GF-D8 (cell line): ENCODE data around the gene FFAR2.
"Not testable (repeated sequence)": the region's sequence is repeated elsewhere in the genome, so short reads cannot be mapped to it uniquely, and the experiment has no call there.

Experiments used
- DNase-seq: peaks from one replicate; lab custom pipeline; 2025; lab: John Stamatoyannopoulos, UW

Gene FFAR2

DNA sequence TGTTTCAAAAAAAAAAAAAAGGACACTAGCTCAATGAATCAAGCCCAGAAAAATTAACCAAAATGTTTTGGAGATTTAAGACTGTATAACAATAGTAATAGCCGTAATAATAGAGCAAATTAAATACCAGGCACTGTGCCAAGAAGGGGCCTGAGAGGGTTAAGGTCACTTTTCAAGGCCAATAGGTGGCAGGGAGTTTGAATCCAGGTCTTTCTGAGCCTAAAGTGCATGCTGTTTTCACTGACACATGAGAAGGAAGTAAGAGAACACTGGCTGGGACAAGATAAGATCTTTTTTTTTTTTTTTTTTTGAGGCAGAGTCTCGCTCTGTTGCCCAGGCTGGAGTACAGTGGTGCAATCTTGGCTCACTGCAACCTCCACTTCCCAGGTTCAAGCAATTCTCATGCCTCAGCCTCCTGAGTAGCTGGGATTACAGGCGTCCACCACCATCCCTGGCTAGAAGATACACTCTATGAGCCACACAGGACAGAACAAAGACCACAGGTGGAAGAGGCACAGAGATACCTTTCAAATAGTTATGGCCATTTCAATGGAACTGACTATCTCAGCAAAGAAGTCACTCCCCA, 7.7 kb downstream of the FFAR2 start:
- peak; percentile 36 for DNase-seq

GRCh38 chr19:35457173-35457572, 9.1 kb downstream of the FFAR2 start:
- DNase-seq = no peak

DNA sequence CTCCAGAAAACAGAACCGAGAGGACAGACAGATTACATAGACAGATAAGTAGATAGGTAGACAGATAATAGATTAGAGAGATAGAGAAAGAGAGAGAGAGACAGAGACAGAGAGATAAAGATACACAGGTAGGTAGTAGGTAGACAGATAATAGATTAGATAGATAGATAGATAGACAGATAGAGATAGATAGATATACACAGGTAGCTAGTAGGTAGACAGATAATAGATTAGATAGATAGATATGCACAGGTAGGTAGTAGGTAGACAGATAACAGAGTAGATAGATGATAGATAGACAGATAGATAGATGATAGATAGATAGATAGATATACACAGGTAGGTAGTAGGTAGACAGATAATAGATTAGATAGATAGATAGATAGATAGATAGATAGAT, 10.1 kb downstream of the FFAR2 start:
- DNase-seq = no peak

- DNase-seq = peak; percentile 64
Measured at GRCh38 chr19:35458731-35459391, 10.8 kb downstream of the FFAR2 start.

DNA sequence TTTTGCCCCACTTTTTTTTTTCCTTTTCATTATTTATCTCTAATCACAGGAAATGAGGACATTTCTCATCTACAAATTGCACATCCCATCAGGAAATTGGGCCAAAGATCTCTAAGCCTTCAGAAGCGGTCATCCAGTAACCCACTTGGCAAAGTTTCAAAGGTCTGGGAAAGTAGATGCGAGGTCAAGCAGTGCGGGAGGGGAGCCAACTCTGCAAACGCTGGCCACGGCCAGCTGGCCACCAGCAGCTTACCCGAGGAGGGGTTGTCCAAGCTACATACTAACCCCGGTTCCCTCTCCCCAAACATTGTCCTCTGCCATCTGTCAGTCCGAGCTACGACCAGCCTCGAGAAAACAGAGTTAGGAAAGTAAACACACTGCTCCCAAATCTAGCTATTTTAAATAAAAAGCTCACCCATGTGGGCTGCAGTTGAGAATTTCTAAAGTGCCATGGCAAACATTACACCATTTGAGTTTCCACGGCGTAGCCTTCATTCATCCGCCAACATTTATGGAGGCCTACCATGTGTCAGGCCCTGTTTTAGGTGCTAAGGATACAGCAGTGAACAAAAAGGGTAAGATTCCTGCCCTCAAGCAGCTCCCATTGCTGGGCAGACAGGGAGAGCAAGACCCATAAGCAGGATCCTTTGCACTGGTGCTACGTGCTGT, 11.5 kb downstream of the FFAR2 start:
- peak; percentile 69 for DNase-seq

DNA sequence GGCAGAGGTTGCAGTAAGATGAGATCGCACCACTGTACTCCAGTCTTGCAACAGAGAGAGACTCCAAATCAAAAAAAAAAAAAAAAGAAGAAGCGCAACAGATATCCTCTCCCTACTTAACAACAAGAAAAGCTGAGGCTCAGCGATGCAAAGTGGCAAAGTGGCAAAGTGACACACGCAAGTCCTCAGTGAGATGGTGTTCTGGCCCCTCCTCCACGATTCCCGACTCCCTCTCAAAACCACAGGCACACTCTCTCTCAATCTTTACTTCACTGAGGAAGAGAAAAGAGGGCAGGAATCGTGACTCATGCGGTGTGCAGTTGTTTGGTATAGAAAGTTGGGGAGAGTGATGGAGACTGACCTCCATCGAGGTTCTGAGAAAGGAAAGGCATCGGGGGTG, 12.6 kb downstream of the FFAR2 start:
- DNase-seq = no peak

DNA sequence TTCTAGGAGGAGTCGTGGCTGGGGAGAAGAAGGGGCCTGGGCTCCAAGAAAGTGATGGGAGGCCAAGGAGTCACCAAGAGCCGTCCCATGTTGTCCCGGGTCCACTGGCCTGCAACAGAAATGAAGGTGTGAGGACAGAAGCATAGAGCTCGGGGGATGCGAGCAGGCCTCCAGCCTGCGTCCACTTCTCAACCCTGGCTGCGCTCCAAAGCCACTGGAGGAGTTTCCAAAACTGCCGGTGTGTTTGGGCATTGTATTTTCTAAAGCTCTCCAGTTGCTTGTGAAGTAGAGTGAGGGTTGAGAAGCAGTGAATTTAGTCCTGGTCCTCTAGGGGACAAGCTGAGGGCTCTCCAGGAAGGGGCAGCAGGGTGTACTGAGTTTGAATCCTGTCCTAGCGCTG, 13.0 kb downstream of the FFAR2 start:
- DNase-seq = no peak

DNA sequence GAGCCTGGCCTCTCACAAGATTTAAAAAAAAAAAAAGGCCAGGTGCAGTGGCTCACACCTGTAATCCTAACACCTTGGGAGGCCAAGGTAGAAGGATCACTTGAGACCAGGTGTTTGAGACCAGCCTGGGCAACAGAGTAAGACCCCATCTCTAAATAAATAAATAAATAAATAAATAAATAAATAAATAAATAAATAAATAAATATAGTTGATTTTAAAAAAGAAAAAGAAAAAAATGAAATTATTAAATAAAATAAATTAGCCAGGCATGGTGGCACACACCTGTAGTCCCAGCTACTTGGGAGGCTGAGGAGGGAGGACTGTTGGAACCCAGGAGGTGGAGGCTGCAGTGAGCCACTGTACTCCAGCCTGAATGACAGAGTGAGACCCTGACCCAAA, 13.7 kb downstream of the FFAR2 start:
- not testable (repeated sequence) for DNase-seq

- DNase-seq = peak; percentile 97
Measured at GRCh38 chr19:35462476-35462953, 14.5 kb downstream of the FFAR2 start.

GRCh38 chr19:35462956-35463355, 14.9 kb downstream of the FFAR2 start:
- DNase-seq = not testable (repeated sequence)

DNA sequence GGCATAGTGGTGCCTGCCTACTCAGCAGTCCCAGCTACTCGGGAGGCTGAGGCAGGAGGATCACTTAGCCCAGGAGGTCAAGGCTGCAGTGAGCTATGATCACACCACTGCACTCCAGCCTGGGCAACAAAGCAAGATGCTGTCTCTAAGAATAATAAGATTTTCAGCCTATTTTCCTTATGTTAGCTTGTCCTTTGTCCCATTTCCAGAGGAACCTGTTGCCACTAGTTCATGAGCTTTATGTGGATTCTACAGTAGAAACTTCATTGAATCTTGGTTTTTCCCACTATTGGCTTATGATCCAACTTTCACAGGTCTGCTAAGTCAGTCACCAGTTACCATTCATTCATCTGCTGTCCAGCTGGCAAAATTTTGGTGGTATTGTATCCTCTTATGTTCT, 18.2 kb downstream of the FFAR2 start:
- no peak for DNase-seq

GRCh38 chr19:35468637-35469036, 20.6 kb downstream of the FFAR2 start:
- DNase-seq = peak; percentile 34

DNA sequence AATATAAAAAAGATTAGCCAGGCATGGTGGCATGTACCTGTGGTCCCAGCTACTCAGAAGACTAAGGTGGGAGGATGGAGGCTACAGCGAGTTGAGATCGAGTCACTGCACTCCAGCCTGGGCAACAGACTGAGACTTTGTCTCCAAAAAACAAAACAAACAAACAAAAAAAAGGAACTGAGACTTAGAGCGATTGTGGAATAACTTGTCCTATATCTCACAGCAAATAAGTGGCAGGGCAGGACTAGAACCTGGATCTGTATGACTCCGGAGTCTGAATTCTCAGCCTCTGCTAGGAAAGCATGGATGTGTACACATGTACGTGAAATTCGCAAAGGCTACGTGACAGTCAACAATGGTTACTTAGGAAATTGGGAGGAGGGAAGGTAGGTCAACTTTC, 22.1 kb downstream of the FFAR2 start:
- DNase-seq = no peak

DNA sequence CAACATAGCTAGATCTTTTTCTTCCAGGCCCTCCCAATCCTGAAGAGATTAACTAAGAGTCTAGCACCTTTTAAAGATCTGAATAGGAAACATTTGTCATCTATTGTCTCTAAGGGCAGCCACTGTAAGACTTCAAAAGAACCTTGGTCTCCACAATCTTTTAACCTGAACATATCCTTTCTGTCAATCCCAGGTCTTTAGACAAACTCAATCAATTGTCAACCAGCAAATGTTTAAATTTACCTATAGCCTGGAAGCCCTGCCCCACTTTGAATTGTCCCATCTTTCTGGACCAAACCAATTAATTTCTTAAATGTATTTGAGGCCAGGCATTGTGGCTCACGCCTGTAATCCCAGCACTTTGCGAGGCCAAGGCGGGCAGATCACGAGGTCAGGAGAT, 23.0 kb downstream of the FFAR2 start:
- DNase-seq = not testable (repeated sequence)

DNA sequence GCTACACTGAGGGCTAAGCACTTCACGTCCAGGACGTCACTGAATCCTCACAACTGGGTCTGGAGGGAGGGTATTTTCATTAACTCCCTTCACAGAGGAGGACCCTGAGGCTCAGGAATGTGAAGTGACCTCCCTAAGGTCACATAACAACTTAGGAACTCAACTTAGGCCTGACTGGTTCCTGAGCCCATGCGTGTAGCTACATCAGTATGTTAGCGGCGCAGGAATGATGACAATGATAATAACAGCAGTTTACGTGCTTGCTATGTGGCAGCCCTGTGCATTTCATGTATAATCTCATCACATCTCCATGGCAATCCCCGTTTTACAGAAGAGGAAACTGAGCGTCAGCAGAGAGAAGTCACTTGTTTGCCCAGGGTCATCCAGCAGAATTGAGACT, 23.9 kb downstream of the FFAR2 start:
- no peak for DNase-seq

GRCh38 chr19:35474104-35474503, 26.0 kb downstream of the FFAR2 start:
- no peak for DNase-seq

GRCh38 chr19:35474594-35474993, 26.5 kb downstream of the FFAR2 start:
- not testable (repeated sequence) for DNase-seq

DNA sequence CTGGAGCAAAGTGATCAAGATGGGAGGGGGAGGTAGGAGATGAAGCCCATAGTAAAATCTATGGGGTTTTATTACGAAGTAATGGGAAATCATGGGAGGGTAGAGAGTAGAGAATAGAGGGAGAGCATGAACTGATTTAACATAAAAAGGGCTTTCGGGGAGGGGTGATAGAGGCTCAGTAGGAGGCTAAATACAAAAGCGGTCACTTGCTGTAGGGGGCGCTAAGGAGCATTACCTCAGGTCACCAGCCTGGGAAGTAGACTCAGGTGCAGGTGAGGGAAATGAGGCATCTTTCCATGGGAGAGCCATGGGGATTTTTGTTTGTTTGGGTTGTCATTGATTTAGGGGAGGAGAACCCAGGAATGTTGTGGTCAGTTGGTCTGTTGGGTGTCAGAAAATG, 28.1 kb downstream of the FFAR2 start:
- DNase-seq = no peak

DNA sequence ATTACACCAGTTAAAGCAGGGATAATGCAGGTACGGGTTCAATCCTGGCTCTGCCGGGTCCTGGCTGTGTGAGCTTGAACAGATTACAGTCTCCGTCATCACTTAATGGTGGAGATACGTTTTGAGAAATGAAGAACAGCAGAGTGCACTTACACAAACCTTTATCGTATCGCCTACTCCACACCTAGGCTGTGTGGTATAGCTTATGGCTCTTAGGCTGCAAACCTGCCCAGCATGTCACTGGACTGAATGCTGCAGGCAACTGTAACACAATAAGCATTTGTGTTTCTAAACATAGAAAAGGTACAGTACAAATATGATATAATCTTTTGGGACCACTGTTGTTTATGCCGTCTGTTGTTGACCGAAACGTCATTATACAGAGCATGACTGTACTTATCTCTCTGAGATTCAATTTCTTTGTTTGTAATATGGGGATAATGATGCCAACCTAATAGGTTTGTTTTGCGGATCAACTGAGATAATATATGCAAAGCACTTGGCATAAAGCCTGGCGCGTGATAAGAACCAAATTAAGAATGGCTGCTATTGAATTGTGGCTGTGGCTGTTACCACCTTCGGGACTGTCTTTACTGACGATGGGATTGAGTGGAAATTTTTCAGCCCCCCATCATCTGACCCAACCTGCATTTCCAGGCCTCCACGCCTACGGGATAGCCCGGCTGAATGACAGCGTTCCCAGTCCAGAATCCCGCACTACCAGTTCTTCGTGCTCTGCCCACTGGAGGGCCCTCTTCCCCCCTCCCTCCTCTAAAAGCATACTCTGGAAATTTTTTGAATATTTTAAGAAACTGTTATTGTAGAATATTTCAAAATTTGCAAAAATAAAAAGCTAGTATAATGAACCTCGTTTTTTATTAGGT, 31.0 kb downstream of the FFAR2 start:
- DNase-seq = no peak

DNA sequence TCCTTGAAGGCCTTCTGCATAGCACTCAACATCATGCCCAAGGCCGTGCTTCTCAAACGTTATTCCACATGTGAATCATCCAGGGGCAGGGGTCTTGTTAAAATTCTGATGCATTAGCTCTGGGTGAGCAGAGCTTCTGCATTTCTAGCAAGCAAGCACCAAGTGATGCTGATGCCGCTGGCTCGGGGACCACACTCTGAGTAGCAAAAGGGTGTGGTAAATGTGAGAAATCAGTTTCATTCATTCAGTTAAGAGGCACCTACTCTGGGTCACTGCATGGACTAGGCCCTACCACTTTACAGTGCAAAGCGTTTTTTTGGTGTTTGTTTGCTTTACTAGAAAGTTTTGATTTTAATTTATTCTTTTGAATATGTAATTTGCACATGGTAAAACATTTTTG, 35.0 kb downstream of the FFAR2 start:
- no peak for DNase-seq

- DNase-seq = no peak
Measured at GRCh38 chr19:35484252-35485036, 36.4 kb downstream of the FFAR2 start.
